Measurements from ENCODE around the gene ALDH2.

DNA sequence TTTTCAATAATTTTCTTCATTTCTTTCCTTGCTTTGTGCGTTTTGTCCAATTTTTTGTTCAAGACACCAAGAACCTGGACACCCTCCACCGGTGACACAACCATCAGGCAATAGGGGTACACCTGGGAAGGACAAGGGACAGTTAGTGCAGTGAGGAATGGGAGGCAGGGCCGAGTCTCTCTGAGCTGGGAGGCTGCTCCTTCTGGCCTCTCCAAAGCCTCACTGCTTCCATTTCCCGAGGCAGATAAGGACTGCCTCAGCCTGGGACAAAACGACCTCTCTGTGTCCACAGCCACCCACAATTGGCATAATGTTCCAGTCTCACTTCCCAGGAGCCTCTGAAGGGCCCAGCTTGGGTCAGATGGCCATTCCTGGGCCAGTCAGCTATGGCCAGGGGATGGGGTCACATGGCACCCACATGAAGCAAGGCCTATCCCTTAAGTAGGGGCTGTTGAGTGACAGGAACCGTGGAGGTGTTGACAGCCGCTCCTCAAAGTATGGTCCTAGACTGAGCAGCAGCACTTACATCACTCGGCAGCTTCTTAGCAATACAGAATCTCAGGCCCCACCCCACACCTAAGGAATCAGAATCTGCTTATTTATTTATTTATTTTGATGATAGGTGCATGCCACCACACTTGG lies 61.7 kb downstream of the ALDH2 start:
- TF ChIP-seq NR2C2 (CRISPR knock-in tag; IDR thresholded peaks at IDR 0.05) (no peak), NR2C2 (tag; IDR thresholded peaks at IDR 0.05) (no peak), ZFX (CRISPR knock-in tag; IDR thresholded peaks at IDR 0.05) (no peak), JUN (IDR thresholded peaks at IDR 0.05; ENCODE audit: borderline replicate concordance, low read depth, low read length) (no peak), JUN (CRISPR knock-in tag; IDR thresholded peaks at IDR 0.05; ENCODE audit: borderline replicate concordance) (no peak), TAF1 (IDR thresholded peaks at IDR 0.05; ENCODE audit: control insufficient read depth, extremely low read depth, insufficient read depth, low read length, severe bottlenecking) (no peak)
- TF ChIP-seq, protein P1, sequence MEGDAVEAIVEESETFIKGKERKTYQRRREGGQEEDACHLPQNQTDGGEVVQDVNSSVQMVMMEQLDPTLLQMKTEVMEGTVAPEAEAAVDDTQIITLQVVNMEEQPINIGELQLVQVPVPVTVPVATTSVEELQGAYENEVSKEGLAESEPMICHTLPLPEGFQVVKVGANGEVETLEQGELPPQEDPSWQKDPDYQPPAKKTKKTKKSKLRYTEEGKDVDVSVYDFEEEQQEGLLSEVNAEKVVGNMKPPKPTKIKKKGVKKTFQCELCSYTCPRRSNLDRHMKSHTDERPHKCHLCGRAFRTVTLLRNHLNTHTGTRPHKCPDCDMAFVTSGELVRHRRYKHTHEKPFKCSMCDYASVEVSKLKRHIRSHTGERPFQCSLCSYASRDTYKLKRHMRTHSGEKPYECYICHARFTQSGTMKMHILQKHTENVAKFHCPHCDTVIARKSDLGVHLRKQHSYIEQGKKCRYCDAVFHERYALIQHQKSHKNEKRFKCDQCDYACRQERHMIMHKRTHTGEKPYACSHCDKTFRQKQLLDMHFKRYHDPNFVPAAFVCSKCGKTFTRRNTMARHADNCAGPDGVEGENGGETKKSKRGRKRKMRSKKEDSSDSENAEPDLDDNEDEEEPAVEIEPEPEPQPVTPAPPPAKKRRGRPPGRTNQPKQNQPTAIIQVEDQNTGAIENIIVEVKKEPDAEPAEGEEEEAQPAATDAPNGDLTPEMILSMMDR (IDR thresholded peaks at IDR 0.05 in 2 of 3, conservative IDR thresholded peaks at IDR 0.05 in 1 of 3; ENCODE audit: insufficient read depth in 2 of 3, low read depth in 1 of 3, low read length in 3 of 3): no peak

Measured in K562 (cell line).